Measurements from ENCODE around the gene SPARC.
"Not testable (repeated sequence)": the region's sequence is repeated elsewhere in the genome, so short reads cannot be mapped to it uniquely, and the experiment has no call there.

SPARC gene

GRCh38 chr5:151700296-151700695 is 13.6 kb upstream of the SPARC start:
- DNase-seq: no peak

GRCh38 chr5:151699071-151699901 is 12.6 kb upstream of the SPARC start:
- DNase-seq: no peak

- DNase-seq: not testable (repeated sequence)
These were observed 11.4 kb upstream of the SPARC start for GRCh38 chr5:151698081-151698480.

- DNase-seq: no peak
These were observed 10.7 kb upstream of the SPARC start for GRCh38 chr5:151697452-151697851.

- no peak for DNase-seq
These were observed 9.9 kb upstream of the SPARC start for GRCh38 chr5:151696470-151697061.

GRCh38 chr5:151695464-151695863 is 8.7 kb upstream of the SPARC start:
- no peak for DNase-seq

GRCh38 chr5:151694035-151694485 is 7.3 kb upstream of the SPARC start:
- no peak for DNase-seq

GRCh38 chr5:151692312-151692711 is 5.6 kb upstream of the SPARC start:
- DNase-seq: no peak

GRCh38 chr5:151691706-151692105 is 5.0 kb upstream of the SPARC start:
- no peak for DNase-seq

GRCh38 chr5:151689591-151689990 is 2.9 kb upstream of the SPARC start:
- DNase-seq: not testable (repeated sequence)

GRCh38 chr5:151688436-151688835 is 1.7 kb upstream of the SPARC start:
- DNase-seq: no peak

- no peak for DNase-seq
These were observed 704 bp downstream of the SPARC start for GRCh38 chr5:151685749-151686673.

GRCh38 chr5:151684690-151685361 is 1.9 kb downstream of the SPARC start:
- no peak for DNase-seq

GRCh38 chr5:151683986-151684588 is 2.6 kb downstream of the SPARC start:
- no peak for DNase-seq

GRCh38 chr5:151683444-151683843 is 3.3 kb downstream of the SPARC start:
- DNase-seq: no peak

- no peak for DNase-seq
These were observed 3.9 kb downstream of the SPARC start for GRCh38 chr5:151682751-151683331.

- no peak for DNase-seq
These were observed 4.5 kb downstream of the SPARC start for GRCh38 chr5:151682240-151682639.

- no peak for DNase-seq
These were observed 5.7 kb downstream of the SPARC start for GRCh38 chr5:151680944-151681427.

- DNase-seq: not testable (repeated sequence)
These were observed 6.6 kb downstream of the SPARC start for GRCh38 chr5:151680156-151680505.

GRCh38 chr5:151679421-151680155 is 7.1 kb downstream of the SPARC start:
- no peak for DNase-seq

GRCh38 chr5:151678713-151679112 is 8.0 kb downstream of the SPARC start:
- no peak for DNase-seq

Measured in CD4-positive, alpha-beta T cell treated with Interleukin-4 for 4 hours (primary cell).